GM21619 (cell line): ENCODE data around the gene C5orf52.
"Not testable (repeated sequence)": the region's sequence is repeated elsewhere in the genome, so short reads cannot be mapped to it uniquely, and the experiment has no call there.

Experiments
- ATAC-seq: cut with Tn5 transposase; IDR thresholded peaks from one replicate; pipeline ENCODE4 v1.9.1; 2021; ENCODE audit not compliant: unreplicated experiment

C5orf52 gene

DNA sequence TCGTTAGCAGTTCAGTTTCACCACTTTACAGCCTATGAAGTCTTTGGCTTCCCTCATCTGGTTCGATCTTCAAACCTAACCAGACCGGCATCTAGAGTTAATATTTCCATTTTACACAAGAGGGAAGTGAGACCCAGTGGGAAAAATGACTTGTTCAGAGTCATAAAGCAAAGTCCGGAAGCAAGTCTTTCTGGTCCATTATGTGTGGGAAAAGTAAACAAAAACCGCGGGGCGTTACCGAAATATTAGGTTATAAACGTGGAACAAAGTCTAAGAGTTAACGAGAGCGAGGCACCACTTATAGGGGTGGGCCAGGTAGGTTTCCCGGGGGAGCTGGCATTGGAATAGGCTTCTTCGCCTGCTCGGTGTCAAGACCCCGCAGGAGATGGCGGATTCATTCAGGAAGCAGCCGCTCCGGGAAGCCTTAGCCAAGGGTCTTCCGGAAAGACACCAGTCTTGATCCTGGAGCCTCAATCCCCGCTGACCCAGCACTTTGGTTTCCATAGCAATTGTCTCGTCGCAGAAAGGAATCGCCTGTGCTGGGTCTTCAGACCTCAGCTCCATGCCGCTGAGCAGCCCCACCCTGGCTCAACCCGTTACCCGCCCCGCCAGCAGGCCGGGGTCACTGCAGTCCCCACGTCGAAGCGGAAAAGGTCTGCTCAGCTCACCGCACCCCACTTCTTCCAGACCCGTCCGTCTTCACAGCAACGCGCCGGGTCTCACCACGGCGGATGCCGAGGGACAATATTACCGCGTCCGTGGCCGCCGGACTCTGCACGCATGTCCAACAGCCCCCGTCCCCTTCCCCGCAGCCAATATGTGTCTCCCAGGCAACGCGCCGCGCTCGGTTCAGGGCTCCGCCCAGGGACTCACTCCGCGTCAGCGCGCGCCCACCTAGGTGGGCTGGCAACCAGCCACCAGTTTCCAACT is at the start of gene C5orf52:
TSS of gene C5orf52 (plus strand) at position 872 of the 930 bp plus-strand sequence. CDS start 82 bp downstream, outside the sequence.
- peak; percentile 53 for ATAC-seq

DNA sequence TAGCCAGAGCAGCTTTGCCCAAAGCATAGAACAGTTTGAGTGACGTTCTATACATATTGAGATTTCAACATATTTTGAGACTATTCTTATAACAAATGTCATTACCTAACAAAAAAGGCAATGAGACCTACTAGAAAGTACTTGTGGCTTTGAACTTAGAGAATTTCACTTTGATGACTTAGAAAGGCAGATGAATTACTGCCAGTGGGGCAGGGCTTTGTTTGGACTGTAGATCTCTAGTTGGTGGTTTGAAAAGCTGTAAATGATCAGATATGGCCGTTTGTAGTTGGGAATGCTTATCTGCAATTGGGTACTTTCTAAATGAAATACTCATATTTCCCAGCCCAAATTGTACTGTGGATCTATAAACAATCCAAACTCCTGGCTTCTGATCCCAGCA is 47.2 kb upstream of the C5orf52 start:
- ATAC-seq, result no peak

DNA sequence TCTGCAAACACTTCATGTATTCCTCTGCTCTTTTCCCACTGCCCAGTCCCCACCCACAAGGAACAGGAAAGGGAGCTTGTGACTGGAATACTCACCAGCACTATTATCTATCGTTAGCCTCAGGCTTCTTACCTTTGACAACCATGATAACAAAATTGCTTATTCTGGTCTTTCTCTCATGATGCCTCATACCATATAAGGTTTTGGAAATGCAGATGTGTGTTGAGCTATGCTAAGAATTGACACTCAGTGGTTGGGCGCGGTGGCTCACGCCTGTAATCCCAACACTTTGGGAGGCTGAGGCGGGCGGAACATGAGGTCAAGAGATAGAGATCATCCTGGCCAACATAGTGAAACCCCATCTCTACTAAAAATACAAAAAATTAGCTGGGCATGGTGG is 44.5 kb upstream of the C5orf52 start:
- ATAC-seq, result no peak

DNA sequence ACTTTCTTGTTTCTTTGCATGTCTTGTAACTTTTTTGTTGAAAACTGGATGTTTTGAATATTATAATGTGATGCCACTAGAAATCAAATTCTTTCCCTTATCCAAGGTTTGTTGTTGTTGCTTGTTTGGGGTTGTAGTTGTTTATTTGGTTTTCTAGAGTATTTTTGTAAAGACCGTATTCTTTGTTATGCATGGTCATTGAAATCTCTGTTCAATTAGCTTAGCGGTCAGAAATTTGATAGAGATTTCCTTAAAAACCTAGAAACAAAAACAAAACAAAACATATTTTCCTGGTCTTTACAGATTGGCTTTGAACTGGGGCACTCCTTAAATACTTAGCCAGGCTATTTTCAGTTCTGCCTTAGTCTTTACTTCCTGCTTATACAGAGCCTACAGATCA is 41.0 kb upstream of the C5orf52 start:
- ATAC-seq, result no peak

DNA sequence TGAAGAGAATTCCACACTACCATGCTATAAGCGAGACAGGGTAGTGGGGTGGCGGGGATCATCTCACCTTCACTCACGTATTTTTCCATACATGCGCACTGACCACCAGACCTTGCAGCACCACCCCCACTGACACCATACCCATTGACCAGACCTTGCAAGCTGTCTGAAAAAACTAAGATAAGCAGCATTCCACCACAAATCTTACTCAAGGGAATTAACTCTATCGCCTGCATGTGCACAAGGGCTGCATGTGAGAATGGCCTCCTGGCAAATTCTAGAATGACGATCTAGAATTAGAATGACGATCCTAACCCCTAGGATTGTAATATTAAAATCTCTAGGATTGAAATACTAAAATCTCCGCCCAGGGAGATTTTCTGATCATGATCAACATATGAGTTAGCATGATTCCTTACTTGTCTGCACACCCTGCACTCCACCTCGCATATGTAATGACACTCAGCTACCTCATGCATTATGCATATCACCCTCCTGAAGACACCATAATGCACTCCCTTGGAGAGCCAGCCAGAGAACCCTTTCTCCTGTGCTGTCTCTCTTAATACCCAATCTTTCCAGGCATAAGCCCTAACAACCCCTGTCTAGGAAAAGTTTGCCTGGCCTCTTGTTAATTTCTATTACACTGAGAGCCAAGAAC is 30.8 kb upstream of the C5orf52 start:
- ATAC-seq, result no peak

DNA sequence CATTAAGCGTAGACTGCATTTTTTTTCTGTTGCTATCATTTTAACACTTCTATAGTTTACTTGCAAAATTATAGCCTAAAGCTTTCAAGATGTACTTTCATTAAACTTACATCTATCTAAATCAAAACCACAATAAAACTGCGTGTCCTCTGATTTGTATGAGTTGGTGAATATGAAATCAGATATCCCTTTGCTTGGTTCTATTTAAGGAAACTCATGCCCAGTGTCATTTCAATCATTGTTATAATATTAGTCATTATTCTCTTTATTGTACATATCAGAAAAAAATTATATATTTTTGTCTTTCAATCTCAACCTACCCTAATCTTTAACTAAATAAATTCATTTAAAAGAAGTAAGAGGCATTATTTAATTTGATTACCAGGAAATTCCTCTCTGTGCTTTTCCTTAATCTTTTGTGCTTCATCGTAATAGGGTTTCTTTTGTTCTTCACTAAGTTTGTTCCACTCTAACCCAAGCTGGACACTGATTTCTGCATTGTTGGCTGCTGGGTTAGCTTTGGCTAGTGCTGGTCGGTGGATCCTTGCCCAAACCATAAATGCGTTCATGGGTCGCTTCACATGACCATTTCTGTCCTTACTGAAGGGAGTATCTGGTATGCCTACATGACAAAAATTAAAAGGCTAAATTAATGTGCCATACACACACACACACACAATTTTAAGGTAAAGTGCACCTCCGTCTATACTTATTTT is 22.9 kb upstream of the C5orf52 start:
- ATAC-seq, result no peak

DNA sequence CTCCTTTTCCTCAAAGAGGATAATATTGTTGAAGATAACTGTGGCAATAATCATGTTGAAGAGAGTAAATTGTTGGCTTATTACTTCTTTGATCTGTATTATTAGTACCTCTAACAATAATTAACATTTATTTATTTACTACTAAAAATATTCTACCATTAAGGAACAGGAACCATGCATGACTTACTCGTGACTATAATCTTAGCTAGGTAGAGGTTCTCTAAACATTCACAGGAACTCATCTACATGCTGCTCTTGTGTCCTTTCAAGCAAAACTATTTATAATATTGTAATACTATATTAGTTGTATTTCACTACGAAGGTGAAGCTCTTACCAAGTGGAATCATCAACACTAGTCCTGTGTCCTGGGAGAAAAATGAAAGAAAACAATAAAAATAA is 22.2 kb upstream of the C5orf52 start:
- no peak for ATAC-seq

DNA sequence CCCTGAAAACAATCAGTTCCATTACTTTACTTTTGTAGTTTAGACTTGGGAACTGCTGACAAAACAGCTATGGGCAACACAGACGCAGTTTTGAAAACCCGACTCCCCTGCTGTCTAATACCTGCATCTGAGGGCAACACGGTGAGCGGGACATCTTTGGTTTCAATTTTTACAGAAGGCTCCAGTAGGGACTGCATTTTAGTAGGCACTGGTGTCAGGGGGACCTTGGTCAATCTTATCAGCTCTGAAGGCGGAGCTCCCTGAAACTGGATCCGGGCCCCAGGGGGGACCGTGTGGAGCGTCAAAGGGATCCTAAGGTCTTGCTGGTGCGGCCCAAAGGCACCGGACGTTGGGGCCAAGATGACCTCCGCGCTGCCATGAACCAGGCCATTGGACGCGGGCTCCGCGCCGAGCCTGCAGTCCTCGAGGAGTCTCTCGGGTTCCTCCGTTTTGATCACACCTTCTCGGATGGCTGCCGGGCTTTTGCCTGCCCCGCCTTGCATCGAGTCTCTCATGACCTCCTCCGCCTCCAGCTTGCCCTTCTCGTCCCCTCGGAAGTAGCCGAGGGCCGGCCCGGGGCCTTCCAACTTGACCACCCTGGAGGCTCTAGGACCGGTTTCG is 20.2 kb upstream of the C5orf52 start:
- no peak for ATAC-seq

DNA sequence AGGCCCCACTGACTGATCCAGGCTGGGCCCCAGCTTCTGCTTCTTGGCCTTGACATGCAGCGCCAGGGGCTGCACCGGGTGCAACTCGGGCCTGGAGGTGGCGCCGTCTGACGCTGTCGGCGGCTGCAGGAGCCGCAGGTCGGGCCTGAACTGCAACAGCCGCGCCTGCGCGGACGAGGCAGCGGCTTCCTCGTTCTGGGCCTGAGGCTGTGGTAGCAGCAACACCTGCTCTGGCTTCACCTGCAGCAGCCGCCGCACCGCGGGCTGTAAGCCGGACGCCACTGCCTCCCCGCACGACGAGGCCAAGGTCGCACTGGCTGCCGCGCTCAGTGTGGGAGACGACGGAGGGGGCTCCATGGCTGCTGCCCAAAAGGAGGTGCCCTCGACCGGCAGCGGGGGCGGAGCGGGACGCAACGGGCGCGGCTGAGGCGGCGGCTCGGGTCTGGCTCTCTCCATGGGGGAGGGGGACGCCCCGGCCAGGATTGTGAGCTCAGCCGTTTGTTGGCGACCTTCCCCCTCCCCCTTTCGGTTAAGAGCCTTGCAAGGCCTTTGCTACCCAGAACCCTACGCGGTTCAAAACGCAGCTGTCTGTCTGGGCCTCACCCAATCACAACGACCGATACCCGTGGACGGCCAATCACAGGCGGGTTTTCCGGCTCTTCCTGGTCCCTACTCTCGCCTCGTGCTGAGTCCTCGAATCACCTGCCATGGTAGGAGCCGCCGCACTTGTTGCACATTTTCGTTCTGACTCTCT is 19.5 kb upstream of the C5orf52 start:
- peak; percentile 93 for ATAC-seq

DNA sequence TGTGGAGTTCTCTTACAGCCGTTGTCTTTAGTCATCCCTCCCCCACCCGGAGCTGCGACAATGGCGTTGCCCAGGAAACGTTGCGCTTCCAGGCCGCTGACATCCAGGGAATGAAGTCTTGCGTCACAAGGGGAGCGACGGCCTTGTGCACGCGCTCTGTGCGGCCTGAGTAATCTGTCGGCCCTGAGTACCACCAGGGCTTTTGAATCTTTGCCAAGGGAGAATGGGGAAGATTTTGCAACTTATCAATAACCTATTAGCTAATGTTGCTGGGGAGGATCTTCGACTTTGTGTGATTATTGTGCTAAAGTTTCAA is 19.0 kb upstream of the C5orf52 start, which contains the start of gene SOX30:
TSS of gene SOX30 (minus strand) at position 62 of the 316 bp plus-strand sequence. CDS start 360 bp downstream, outside the sequence.
- ATAC-seq, result no peak

DNA sequence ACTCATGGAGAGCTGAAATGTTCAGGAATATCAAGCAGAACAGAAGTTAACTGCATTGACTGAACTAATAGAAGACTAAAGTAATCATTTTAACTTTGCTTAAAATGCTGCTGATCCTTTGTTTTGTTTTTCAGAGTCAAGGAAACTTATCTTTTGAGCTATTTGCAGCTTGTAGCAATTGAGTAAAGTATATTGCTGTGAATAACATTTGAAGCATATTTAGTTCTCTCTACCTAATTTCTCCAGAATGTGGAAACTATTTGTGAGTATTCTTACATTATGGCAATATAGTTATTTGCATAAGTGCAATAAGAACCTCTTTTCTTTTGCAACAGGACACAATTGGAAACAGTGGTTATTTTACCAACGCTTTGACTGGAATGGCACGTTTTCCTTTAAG is 13.8 kb upstream of the C5orf52 start:
- ATAC-seq, result no peak

DNA sequence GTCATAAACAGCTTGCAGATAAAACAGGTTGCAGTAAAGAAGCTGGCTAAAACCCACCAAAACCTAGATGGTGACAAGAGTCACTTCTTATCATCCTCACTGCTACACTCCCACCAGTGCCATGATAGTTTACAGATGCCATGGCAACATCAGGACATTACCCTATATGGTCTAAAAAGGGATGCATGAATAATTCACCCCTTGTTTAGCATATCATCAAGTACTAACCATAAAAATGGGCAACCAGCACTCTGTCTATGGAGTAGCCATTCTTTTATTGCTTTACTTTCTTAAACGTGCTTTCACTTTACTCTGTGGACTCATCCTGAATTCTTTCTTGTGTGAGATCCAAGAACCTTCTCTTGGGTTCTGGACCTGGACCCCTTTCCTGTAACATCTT is 12.4 kb upstream of the C5orf52 start:
- ATAC-seq, result no peak

DNA sequence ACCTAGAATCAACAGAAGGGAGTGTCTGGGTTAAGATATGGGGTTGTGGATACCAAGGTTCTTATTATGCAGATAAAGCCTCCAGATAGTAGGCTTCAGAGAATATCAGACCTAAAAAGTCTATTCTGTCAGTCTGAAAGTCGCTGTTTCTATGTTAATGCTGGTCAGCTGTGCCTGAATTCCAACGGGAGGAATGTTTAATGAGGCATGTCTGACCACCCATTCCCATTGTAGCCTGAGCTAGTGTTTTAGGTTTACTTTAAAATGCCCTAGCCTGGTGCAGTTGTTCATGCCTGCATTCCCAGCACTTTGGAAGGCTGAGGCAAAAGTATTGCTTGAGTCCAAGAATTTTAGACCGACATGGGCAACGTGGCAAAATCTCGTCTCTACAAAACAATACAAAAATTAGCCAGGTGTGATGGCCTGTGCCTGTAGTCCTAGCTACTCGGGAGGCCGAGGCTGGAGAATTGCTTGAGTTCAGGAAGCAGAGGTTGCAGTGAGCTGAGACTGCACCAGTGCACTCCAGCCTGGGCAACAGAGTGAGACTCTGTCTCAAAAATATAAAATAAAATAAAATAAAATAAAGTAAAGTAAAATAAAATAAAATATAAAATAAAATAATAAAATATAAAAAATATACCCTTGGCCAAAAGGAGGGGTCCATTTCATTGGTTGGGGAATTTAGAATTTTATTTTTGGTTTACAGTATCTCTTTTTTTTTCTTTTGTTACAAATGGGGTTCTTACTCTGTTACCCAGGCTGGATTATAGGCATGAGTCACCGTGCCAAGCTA is 11.3 kb upstream of the C5orf52 start:
- ATAC-seq, result no peak

DNA sequence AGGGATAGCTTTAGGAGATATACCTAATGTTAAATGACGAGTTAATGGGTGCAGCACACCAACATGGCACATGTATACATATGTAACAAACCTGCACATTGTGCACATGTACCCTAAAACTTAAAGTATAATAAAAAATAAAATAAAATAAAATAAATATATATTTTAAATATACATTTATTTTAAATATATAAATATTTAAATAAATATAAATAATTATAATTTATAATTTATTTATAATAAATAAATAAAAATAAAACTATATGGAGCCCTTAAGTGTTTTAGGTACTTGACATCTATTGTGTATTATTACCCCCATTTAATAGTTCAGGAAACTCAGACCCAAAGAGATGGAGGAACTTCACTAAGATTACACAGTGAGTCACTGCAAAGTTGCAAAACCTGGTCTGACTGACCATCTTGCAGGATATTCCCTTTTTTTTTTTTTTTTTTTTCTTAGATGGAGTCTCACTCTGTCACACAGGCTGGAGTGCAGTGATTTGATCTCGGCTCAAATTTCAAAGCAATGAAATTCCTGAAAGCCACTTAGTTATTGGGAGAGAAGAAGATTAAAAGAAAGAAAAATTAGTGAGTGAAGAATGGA is 5.8 kb upstream of the C5orf52 start:
- ATAC-seq, result no peak

DNA sequence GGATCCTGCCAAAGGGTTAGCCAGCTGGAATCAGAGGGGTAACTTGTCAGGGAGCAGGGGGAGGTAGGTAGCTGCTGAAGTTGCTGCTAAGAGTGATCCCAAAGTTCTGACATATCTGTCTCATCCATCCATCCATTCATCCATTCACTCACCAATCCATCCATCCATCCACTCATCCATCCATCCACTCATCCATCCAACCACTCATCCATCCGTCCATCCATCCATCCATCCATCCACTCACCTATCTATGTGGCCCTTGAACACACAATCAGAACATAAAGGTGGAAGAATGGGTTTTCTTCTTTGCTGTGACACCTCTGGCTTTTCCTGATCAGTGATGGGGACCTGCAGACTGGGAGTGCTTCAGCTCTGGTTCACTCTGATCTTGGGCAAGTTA is 3.0 kb upstream of the C5orf52 start:
- no peak for ATAC-seq

DNA sequence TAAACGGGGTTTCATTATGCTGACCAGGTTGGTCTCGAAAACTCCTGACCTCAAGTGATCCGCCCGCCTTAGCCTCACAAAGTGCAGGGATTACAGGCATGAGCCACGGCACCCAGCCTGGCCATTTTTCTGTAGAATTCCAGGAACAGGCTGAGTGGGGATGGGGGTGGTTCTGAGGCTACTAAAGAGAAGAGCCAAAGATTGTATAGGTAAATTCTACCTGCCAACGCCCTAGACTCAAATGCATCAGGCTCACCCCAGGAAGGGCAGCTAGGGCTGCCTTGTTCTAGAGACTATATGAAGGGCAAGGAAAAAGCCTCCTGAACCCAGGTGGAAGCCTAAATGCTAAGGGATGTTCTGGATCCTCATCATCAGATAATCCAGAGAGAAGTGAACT is 1.6 kb upstream of the C5orf52 start:
- ATAC-seq, result no peak

DNA sequence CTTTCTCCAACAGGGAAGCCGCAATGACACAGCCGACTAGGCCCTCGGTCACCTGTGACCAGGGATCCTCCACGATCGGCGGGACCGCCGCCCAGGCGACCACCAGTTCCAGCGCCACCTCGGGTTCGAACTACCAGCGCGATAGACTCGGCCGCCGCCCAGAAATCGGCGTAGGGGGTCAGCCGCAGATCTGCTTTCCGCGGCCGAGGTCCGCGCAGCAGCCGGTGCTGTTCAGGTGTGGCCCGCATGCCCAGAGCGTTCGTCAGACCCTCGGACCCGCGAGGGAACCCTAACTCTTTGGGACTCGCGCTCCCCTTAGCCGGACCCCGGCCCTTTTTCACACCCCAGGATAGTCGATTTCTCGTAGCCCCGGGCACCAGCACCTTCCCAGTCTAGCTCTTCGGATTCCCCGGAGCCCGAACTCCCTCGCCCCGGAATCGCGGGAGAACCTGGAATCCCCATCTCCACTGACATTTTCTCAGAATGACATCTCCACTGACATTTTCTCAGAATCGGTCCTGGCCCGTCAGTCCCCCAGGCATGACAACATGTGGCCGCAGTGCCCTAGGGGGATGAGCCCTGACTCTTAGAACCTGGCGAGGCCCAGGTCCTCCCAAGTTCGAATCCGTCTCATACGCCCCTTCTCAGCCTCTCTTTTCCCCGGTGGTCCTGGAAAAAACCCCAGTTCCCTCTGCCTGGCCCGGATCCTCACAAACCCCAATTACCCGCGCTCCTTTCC is 428 bp downstream of the C5orf52 start:
- no peak for ATAC-seq

DNA sequence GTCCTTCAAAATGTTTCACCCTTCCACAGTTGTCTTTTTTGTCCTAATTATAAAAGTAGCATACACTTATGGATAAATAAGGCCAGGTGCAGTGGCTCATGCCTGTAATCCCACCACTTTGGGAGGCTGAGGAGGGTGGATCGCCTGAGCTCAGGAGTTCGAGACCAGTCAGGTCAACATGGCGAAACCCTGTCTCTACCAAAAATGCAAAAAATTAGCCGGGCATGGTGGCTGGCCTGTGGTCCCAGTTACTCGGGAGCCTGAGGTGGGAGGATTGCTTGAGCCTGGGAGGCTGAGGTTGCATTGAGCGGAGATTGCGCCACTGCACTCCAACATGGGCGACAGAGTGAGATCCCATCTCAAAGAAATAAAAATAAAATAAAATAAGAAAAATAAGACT is 1.6 kb downstream of the C5orf52 start:
- ATAC-seq, result no peak

DNA sequence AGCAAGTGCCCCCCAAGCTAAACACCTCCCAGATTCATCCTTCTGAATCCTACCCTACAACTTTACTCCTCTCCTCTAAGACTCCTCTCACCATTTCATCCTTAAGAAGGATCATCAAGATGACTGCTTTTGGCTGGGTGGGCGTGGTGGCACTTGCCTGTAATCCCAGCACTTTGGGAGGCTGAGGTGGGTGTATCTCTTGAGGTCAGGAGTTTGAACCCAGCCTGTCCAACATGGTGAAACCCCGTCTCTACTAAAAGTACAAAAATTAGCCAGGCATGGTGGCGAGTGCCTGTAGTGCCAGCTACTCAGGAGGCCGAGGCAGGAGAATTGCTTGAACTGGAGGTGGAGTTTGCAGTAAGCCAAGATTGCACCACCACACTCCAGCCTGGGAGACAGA is 3.0 kb downstream of the C5orf52 start:
- not testable (repeated sequence) for ATAC-seq
